Activated gamma-delta T cell treated with anti-CD3 and anti-CD28 coated beads, Interleukin-2, amount 50 U/mL, for 16 hours (primary cell): ENCODE results near the gene FAM43A.

Source experiments
- DNase-seq: peaks from one replicate; pipeline ENCODE4 v3.0.0-alpha.2; 2020; ENCODE audit warnings: low read depth

FAM43A gene

DNA sequence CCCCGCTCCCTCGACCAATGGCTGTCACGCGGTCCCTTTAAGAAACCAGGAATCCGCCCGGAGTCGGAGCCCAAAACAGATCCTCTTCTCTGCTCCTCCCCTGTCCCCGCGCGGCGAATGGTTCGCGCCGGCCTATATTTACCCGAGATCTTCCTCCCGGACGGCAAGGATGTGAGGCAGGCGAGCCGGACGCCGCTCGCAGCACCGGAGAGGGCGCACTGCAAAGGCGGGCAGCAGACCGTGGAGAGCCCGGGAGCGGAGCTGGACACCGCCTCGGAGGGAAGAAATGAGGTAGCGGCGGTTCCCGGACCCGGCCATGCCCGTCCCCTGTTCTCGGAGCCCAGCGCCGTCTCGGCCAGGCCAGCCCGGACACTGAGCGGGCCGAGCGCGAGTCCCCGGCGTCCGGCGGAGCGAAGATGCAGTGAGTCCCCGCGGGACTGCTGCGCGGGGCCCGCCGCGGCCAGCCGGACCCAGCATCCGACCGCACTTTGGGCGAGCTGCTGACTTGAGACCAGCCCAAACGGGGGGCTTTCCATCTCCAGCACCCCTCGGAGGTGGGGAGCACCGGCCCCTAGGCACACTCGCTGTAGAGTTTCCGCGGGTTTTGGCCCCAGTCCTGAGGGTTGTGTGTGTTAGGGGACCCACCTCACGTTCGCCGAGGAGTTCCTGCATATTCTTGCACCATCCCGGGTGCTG is at the start of gene FAM43A:
FAM43A (plus strand) TSS at position 166 of the 696 bp plus-strand sequence. CDS start 944 bp downstream, outside the sequence.
- peak; percentile 45 for DNase-seq

- no peak for DNase-seq
Observed at GRCh38 chr3:194637066-194637465, 48.6 kb upstream of the FAM43A start.

- no peak for DNase-seq
Observed at GRCh38 chr3:194637541-194638400, 47.9 kb upstream of the FAM43A start.

- DNase-seq: no peak
Observed at GRCh38 chr3:194638991-194639605, 46.6 kb upstream of the FAM43A start.

DNA sequence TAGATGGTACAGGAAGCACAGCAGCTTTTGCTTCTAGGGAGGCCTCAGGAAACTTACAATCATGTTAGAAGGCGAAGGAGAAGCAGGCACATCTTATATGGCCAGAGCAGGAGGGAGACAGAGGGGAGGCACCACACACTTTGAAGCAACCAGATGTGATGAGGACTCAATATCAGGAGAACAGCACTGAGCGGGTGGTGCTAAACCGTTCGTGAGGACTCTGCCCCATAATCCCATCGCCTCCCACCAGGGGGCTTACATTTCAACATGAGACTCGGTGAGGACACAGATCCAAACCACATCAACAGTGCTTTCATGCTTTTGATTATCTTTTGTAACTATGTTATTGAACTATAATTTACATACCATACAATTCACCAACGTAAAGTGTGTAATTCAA is 44.9 kb upstream of the FAM43A start:
- no peak for DNase-seq

GRCh38 chr3:194642769-194643168 is 42.9 kb upstream of the FAM43A start:
- no peak for DNase-seq

- no peak for DNase-seq
Observed at GRCh38 chr3:194647747-194648146, 37.9 kb upstream of the FAM43A start.

DNA sequence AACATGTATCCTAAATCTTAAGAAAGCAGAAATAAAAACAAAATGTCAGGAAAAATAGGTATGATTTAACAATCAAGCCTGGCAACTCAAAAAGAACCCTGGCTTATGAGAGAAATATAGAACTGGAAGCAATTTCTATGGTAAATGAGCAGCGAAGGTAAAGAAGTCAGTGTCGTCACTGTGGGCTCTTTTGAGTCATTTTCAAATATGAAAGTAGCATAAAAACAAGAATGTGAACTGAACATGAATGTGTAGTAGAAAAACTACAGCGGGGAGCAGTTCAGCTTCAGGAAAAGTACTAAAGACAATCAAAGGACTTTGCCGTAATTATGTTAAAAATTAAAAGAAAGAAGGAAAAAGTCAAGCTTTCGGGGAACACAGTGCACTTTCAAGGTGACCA is 31.2 kb upstream of the FAM43A start:
- no peak for DNase-seq

GRCh38 chr3:194657439-194657838 is 28.2 kb upstream of the FAM43A start:
- DNase-seq: no peak

GRCh38 chr3:194658477-194659242 is 27.0 kb upstream of the FAM43A start:
- DNase-seq: no peak

- no peak for DNase-seq
Observed at GRCh38 chr3:194659778-194660177, 25.9 kb upstream of the FAM43A start.

DNA sequence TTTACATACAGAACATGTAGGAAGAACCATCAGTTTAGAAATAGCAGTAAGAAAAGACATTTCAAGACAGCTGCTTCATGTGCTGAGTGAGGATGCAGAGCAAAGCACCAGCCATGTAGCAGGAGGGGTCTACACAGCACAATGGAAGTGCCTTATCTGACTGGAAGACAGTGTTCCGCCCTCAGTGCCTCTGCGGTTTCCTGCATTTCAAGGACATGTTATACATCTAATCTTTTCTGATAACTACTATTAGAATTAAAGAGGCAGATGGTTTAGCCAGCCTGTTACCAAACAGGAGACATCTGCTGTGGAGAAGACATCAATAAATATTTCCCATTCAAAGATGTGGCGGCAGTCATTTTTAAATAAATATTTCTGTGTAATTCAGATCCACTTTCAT is 24.3 kb upstream of the FAM43A start:
- no peak for DNase-seq

DNA sequence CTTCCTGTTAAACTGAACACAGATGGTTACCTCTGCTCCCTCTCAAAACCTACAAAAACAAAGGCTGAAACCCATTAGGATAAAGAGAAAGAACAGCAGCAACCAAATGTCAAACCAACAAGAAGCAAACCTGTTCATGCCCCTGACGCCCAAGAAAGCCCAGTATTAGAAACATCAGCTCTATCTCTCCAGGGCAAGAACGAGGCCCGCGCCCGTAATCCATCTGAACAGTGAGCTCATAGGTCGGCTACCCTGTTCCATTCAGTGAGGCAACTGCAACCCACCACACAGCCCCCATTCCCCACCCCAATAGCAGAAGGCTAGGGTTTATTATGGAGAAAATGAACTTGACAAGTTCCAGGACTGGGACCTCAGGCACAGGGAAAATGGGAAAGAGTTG is 23.7 kb upstream of the FAM43A start:
- no peak for DNase-seq

DNA sequence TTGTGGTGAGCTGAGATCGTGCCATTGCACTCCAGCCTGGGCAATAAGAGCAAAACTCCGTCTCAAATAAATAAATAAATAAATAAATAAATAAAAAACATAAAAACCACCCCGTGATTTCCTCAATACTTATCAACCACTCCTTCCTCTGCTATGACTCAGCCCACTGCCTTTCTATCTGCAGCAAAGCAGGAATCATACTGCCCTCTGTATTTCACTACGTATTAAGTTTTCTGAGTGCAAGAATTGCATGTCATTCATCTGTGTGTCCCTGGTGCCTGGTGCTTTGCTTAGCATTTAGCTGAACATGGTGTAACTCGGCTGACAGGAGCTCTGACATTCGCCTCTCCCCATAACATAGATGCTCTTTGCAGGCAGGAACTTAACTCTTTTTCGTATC is 20.8 kb upstream of the FAM43A start:
- DNase-seq: no peak

DNA sequence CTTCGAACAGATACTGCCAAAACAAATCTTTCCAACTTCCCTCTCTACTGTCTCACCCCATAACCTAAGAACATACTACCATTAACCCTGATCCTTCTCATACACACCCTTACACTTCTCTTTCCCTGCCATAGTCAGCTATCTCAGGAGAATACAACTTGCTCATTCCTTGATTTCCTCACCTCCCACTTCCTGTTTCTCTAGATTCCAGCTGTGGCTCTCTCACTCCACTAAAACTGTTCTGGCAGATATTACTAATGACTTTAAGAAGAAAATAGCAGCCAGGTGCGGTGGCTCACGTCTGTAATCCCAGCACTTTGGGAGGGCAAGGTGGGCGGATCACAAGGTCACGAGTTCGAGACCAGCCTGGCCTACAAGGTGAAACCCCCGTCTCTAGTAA is 18.3 kb upstream of the FAM43A start:
- DNase-seq: no peak

- no peak for DNase-seq
Observed at GRCh38 chr3:194671511-194671899, 14.2 kb upstream of the FAM43A start.

- peak; percentile 87 for DNase-seq
Observed at GRCh38 chr3:194671900-194672808, 13.5 kb upstream of the FAM43A start, which contains the start of gene LSG1. TSS of gene LSG1 (minus strand) at chr3:194672191. CDS start at chr3:194672162, 29 bp downstream.

DNA sequence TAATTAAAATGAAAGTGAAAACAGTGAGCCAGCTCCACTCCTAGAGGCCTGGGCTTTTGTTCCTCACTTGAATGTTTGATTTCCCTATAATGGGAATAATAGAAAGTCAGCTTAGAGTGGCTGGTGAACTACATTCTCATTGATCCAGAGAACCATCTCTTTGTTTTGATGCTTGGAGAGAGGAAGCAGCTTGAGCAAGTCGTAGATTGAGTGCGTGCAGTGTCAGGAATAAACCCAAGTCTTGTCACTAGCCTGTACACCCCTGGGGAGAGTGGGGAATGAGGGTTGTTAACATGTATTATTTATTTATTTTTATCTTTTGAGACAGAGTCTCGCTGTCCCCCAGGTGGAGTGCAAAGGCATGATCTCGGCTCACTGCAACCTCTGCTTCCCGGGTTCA is 12.8 kb upstream of the FAM43A start:
- DNase-seq: no peak

- no peak for DNase-seq
Observed at GRCh38 chr3:194673761-194674160, 11.9 kb upstream of the FAM43A start.

GRCh38 chr3:194675081-194675640 is 10.5 kb upstream of the FAM43A start:
- DNase-seq: peak; percentile 21

DNA sequence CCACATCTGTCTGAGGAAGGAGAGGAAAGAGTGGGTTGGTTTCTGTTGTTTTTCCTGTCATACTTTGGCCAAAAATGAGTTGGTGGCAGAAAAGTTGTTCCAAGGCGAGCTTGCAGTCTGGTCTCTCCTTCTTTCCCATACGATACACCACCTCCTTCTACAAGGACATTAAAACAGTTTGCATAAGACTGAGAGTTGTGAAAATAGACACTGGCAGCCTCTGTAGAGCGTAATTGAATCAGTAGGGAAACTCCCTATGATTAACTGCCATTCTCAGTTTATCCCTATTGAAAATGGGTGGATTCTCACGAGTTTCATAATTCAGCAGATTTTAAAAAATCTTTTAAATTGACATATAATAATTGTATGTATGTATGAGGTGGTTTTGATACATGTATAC is 10.0 kb upstream of the FAM43A start:
- DNase-seq: no peak
